DMS153 treated with DMSO at 0.1 percent for 48 hours (cell line): ENCODE data around the gene SLC25A34.

ENCODE experiments used
- DNase-seq: peaks from one replicate; lab custom pipeline; 2025; ENCODE audit not compliant: unreplicated experiment; lab: John Stamatoyannopoulos, UW

The SLC25A34 gene

DNA sequence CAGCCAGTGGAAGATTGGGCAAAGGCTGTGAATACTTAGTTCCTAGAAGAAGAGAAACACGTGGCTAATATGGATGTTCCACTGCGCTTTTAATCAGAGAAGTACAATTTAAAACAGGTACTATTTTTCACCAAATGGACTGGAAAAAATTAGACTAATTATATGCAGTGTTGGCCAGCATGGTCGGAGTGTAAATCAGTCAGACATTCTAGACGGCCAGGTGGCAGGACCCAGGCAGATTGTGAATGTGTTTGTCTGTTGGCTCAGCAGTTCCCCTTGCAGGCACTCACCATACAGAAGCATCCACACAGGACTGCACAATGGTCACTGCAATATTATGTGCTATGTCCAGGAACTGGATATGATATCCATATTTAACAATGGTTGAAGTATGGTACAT is 23.9 kb upstream of the SLC25A34 start:
- no peak for DNase-seq

DNA sequence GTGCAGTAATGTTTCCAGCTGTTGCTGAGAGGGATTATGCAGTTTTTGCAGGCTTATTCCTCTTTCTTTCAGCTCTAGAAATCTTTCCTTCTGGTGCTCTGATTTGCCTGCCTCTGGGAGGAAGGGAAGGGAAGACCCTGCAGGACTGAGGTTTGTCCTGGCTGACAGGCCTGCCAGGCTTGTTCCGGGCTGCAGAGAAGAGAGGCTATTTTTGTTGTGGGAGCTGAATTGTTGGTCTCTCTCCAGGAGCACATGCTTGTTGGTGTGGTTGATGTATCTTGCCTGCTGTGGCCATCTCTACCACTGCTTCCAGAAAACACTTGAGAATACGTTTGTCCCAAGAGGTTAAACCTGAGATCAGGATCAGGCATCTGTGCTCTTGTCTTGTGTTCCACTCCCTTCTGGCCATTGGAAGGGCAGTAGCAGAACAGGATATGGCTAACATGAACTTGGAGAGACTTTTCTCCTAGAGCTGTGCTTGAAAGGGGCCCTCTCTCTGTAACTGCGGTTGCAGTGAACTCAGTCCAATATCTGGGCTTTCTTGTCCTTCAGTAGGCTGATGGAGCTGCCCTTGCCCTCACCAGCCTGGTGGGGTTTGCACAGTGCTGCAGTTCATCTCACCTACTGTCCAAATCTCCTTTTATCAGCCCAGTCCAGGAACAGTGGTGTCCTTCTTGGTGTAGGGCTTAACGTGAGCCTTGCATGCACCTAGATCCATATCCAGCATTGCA is 21.5 kb upstream of the SLC25A34 start:
- no peak for DNase-seq

DNA sequence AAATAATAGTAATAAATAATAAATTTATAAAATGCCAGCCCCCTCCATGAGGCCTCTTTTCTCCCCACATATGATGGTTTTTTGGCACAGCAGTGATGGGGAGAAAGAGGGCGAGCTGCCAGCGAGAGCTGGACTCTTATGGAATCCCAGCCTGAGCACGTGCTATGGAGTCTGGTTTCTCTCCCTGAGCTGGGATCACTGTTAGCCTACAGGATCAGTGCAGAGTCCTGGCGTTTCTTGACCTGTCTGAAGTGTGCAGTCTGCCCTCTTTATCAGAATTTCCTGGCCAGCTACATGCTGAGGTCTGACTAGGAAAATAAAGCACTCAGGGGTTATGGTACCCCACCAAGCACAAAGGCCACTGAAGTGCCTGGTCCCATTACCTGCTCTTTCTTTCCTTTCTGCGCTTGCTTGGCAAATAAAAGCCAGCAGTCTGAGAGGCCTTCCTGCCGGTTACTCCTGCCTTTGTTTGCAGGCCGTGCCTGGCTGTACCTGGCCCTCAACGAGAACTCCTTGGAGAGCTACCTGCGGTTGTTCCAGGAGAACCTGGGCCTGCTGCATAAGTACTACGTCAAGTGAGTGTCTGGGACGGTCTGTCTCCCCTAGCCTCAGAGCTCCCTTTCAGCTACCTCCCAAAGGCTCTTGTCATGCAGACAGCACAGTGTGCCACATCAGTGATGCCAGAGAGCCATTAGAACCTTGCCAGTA is 18.5 kb upstream of the SLC25A34 start:
- DNase-seq, result no peak

DNA sequence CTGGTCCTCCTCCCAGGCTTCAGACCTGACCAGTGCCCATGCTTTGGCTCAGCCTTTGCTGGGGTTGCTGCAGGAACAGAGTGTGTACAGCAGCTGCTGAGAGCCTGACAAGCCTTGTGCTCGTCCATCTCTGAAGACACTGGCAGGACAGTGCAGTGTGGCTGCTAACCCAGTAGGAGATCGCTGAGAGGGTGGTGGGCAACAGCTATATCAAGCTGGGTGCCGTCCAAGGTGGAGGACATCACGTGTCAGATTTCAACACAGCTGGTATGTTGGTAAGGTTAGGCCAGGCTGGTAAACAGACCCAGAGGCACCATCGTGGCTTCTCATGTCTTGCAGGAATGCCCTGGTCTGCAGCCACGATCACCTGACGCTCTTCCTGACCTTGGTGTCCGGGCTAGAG is 17.9 kb upstream of the SLC25A34 start:
- DNase-seq, result no peak

DNA sequence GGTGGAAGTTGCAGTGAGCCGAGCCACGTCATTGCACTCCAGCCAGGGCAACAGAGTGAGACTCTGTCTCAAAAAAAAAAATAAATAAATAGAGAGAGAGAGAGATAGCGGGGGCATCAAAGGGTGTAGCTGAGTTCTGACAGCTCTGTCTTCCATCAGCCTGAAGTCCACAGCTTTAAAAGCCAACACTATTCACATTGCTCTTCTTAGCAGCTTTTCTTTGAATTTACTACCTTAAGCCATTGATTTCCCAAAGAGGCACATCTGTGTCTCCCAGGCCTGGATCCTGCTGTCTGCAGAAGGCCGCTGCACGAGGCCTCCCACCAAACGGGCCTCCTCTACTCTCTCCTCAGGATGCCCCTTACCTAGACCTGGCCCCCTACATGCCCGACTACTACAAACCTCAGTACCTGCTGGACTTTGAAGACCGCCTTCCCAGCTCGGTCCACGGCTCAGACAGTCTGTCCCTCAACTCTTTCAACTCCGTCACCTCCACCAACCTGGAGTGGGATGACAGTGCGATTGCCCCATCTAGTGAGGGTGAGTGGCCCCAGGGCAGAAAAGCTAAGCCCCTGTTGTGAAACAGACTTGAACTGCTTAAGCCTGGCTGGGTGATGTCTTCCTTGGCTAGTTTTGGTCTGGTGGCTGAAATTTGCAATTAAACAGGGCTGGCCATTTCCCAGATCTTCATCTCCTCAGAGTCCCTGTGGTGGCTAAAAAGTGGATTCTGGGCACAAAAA is 16.5 kb upstream of the SLC25A34 start:
- DNase-seq, result no peak

DNA sequence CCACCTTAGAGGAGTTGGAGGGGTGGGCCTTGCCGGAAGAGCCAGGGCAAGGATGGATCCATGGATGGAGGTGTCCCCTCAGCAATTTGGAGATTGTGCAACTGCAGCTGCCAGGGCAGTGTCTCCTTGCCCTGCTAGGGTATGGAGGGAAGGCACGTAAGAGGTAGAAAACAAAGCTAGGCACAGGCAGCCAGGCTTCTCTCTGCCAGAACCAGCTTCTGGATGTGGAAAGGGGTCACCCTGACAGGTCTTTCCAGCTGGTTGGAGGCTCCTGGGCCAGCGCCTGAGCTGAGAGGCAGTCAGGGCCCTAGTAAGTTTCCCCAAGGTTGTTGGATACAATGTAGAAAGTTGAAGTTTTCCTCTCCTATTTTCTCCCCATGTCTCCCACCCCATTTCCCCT is 15.2 kb upstream of the SLC25A34 start:
- no peak for DNase-seq

DNA sequence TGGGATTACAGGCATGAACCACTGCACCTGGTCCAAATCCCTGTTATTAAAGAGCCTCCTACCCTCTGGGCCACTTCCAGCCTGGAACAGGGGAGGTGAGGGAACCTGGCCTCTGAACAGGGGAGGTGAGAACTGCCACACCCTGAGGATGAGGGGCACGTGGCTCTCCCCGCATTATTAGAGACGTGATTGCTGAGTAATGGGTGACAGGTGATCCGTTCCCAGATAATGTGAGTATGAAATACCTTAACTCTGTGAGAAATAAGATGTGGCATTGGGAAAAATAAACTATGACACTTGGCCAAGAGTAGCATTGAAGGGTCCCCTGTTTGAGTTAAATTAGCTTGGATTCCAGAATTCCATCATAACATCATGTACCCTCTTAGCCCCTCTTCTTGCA is 13.6 kb upstream of the SLC25A34 start:
- DNase-seq, result no peak

DNA sequence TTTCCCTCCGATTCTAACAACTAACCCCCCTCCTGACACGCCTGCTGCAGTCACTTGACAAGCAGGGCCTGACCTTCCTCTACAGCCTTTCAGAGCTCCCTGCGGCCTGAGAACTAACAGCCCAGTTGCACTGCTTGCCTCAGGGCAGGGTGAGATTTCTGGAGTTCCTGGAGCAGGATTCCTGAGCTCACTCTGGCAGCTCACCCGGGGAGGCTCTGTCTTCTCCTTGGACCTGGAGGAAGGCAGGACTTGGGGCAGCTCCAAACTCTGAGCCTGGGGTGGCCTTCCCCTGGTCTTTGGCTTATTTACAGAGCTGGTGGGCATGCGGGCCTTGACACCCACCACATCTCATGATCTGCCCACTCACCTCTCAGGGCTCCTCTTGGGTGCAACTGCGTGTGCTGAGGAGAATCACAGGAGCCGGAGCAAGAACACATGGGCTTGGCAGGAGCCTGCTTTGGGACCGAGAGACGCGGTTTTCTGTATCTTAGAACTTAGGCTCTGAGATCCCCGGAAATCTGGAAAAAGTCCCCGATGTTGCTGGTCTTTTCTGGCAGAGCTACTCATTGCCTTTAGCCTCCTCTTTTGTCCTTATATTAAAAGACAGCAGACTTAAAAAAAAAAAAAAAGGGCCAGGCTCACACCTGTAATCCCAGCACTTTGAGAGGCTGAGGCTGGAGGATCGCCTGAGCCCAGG is 13.1 kb upstream of the SLC25A34 start:
- no peak for DNase-seq

DNA sequence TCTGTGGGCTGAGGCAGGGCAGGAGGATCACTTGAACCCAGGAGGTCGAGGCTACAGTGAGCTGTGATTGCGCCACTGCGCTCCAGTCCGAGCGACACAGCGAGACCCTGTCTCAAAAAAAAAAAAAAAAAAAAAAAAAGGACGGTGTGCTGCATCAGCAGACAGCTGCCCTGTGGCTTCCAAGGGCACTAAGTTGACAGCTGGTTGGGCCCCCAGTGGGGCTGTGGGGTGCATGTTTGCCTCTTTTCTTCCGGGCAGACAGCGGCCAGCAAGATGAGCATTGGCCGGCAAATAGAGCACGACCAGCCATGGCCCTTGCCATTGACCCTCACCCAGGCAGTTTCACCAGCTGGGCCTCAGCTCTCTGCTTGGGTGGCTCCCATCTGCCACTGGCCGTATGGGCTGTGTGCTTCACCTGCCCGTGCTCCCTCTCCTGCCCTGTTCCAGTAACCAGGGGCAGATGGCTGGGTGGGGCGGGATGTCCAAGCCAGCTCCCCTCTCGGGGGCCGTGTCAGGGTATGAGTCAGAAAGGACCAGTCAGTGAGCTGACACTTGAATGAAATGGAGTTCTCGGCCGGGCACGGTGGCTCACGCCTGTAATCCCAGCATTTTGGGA is 12.3 kb upstream of the SLC25A34 start:
- no peak for DNase-seq

DNA sequence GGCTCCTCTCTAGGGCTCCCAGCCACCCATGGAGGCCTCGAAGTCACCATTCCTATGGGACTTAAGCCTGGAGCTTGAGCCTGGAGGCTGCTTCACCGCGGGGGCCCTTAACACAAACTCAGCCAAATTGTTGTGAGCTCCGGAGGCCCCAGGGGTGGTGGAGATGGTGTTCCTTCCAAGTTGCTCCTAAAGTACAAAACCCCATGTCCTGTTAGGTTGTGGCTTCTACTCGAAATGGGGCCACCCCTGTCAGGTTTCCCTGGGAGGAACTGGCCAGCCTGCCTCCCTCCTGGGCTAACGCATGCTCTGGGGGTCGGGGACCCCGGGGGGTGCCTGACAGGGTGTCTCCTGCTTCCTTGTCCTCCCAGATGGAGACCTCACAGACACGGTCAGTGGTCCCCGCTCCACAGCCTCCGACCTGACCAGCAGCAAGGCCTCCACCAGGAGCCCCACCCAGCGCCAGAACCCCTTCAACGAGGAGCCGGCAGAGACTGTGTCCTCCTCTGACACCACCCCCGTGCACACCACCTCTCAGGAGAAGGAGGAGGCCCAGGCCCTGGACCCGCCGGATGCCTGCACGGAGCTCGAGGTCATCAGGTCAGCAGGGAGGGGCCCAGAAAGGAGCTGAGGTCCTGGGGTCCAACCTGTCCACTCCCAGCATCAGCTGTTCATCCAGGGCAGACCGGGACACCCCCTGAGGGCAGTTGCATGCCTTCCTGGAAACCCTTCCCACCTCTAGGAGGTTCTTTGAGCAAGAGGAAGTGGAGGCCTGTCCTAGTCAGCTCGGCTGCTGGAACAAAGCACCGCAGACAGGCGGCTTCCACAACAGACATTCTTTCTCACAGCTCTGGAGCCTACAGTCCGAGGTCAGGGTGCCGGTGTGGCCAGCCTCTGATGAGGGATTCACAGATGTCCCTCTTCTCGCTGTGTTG is 10.8 kb upstream of the SLC25A34 start:
- no peak for DNase-seq

DNA sequence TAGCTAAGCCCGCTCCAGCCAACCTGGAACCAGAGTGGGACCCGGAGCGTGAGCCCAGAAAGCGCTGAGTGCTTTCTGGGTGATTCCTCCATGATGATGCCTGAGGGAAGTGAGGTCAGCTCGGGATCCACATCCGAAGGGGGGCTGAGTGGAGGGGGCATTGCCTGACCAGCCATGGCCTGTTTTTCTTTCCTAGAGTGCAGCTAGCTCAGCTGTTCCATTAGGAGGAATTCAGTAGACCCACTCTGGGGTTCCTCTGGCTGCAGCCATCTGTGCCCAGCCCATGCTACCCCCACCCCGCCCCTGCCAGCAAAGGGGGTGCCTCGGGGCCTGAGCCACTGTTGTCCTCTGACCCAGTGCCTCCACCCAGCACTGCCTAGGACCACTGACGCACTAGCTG is 9.6 kb upstream of the SLC25A34 start:
- no peak for DNase-seq

DNA sequence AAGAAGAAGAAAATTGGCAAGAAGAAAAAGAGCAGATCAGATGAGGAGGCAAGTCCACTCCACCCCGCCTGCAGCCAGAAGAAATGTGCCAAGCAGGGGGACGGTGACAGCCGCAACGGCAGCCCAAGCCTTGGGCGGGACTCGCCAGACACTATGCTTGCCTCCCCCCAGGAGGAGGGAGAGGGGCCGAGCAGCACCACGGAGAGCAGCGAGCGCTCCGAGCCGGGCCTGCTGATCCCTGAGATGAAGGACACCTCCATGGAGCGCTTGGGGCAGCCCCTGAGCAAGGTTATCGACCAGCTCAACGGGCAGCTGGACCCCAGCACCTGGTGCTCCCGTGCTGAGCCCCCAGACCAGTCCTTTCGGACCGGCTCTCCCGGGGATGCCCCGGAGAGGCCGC is 9.0 kb upstream of the SLC25A34 start:
- DNase-seq, result no peak

DNA sequence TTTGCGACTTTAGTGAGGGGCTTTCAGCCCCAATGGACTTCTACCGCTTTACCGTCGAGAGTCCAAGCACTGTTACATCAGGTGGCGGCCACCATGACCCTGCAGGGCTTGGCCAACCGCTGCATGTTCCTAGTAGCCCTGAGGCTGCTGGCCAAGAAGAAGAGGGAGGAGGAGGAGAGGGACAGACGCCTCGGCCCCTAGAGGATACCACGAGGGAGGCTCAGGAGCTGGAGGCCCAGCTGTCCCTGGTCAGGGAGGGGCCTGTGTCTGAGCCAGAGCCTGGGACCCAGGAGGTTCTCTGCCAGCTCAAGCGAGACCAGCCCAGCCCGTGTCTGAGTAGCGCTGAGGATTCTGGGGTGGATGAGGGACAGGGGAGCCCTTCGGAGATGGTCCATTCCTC is 8.6 kb upstream of the SLC25A34 start:
- DNase-seq, result no peak

DNA sequence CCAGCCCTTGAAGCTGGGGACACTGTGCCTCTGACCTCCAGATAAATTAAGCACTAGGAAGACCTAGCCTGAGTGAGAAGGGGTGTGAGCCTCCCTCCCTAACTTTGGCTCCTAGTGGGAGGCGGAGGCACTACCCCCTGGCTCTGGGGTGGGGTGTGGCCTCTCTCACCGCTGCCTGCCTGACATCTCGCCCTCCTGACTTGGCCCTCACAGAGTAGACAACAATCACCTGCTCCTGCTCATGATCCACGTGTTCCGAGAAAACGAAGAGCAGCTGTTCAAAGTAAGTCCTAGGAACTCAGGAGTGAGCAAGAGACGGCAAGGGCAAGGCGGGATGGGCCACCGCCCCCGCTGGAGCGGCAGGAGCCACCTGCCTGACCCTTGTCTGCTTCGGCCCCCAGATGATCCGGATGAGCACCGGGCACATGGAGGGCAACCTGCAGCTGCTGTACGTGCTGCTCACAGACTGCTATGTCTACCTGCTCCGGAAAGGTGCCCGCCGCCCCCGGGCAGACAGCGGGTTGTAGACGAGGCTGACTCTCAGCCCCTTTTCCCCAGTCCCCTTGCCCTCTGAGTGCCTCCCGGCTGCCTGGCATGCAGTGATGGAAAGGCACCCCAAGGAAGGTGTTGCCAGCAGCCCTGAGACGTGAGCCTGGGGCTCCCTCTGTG is 8.1 kb upstream of the SLC25A34 start:
- no peak for DNase-seq

DNA sequence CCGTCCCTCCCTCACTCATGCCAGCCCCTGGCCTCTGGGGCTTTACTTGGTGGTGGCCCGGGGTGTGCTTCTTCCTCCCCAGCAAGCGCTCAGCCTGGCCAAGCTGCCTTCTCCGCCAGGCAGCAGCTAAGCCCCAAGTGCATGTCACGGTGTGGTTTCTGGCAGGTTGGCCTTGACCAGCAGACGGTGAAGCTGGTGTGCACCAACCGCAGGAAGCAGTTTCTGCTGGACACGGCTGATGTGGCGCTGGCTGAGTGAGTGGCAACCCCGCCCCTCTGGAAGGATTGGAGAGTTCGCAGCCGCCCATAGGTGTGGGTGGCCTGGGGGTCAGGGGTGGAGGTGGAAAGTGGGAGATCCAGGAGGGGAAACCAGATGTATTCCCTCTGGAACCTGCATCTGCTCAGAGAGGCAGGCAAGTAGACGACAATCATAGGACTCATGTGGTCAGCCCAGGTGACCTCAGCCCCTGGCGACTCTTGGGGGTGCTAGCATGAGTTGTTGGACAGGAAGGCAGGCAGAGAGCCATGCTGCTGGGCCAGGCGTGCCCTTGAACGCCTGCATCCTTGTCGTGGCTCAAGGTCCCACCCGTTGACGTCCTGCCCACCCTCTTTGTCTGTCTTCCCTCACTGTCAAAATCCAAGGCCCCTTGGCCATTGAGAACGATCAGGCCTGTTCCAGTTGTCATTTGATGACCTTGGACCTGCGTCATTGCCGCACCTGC is 7.0 kb upstream of the SLC25A34 start:
- no peak for DNase-seq

DNA sequence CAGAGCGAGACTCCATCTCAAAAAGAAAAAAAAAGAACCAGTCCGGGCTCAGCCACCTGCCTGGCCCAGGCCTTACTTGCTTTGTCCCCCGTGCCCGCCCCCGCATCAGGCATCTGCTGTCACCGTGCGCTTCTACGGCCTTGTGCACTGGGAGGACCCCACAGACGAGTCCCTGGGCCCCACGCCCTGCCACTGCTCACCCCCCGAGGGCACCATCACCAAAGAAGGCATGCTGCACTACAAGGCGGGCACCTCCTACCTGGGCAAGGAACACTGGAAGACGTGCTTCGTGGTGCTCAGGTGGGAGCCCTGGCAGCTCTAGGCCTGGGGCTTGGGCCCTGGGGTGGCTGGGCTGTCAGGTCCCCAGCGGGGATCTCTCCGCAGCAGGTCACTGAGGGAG is 5.6 kb upstream of the SLC25A34 start:
- no peak for DNase-seq

DNA sequence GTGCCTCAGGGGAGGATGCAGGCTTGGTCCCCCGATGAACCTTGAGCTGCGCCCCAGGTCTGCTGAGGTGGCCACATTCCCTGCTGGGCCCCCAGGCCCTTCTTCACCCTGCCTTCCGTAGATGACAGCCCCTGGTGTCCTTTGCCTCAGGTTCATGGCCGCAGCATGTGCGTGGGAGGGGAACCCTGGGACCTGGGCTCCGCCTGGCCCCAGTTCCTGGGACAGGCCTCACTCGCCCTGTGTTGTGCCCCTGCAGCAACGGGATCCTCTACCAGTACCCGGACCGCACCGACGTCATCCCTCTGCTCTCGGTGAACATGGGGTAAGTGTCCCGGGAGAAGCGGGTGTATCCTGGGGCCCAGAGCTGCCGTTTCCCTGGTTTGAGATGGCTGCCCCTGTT is 5.1 kb upstream of the SLC25A34 start:
- DNase-seq, result no peak

DNA sequence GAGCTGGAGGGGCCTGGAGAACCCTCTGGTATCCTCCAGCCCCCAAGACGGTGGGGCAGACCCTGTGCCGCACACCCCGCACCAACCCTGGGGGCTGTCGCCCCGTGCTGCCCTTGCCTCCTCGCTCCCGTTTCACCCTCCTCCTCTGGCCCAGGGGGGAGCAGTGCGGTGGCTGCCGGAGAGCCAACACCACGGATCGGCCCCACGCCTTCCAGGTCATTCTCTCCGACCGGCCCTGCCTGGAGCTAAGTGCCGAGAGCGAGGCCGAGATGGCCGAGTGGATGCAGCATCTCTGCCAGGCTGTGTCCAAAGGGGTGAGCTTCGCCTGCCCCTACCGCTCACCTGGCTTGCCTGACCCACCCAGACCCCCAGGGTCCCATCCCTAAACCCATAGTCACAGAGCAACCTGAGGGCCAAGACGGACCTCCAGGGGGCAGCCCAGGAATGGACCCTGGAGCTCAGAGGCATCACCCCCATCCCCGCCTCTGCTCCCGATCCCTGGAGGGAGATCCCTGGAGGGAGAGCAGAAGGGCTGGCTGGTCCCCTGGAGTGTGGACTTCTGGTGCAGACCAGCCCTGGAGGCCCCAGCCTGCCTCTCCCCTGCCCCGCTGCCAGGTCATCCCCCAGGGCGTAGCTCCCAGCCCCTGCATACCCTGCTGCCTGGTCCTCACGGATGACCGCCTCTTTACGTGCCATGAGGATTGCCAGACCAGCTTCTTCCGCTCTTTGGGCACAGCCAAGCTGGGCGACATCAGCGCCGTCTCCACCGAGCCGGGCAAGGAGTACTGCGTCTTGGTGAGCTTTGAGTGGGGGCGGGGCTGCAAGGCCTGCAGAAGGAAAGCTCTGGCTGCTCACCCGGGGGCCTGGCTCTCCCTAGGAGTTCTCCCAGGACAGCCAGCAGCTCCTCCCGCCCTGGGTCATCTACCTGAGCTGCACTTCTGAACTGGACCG is 4.0 kb upstream of the SLC25A34 start:
- no peak for DNase-seq
